Measurements from ENCODE around the gene CAMK2B.

The CAMK2B gene

GRCh38 chr7:44211126-44211675, 114.2 kb downstream of the CAMK2B start:
- H3K4me1 ChIP-seq (ENCODE audit: insufficient read depth, low read length, poor library complexity, severe bottlenecking) = no peaks in the 10 kb centered on the region

GRCh38 chr7:44210107-44210506, 115.3 kb downstream of the CAMK2B start:
- no peaks in the 10 kb centered on the region for H3K9me3 ChIP-seq (ENCODE audit: insufficient read depth, low read depth, low read length)
- H3K4me3 ChIP-seq (ENCODE audit: low read length, poor library complexity, severe bottlenecking) = no peak overlapping the region
- no peaks in the 10 kb centered on the region for H3K9me2 ChIP-seq (replicated peaks; ENCODE audit: low read depth, low read length)
- H3K36me3 ChIP-seq (ENCODE audit: insufficient read depth, low read length) = peaks cover 81% of the 10 kb centered on the region
- no peak overlapping the region for H3K4me2 ChIP-seq (ENCODE audit: low read depth, low read length, poor library complexity, severe bottlenecking)
- H3K27me3 ChIP-seq (ENCODE audit: insufficient read depth, low read length, poor library complexity, severe bottlenecking) = no peaks in the 10 kb centered on the region
- no peak overlapping the region for H3K9ac ChIP-seq (ENCODE audit: low read depth, low read length, poor library complexity, severe bottlenecking)
- no peaks in the 10 kb centered on the region for H3F3A ChIP-seq (ENCODE audit: low read depth)
- TF ChIP-seq CTCF (conservative IDR thresholded peaks at IDR 0.05; ENCODE audit: low read length) (no peak), EZH2phosphoT487 (IDR thresholded peaks at IDR 0.05; ENCODE audit: borderline replicate concordance) (no peak)
- H2AFZ ChIP-seq (ENCODE audit: low read length) = no peak overlapping the region
- H3K79me2 ChIP-seq (ENCODE audit: insufficient read depth, low read length) = peaks cover 4% of the 10 kb centered on the region; the same call in 1 of the 2 replicates
- peaks cover 4% of the 10 kb centered on the region for H3K4me1 ChIP-seq (ENCODE audit: insufficient read depth, low read length, poor library complexity, severe bottlenecking)
- H4K20me1 ChIP-seq (ENCODE audit: insufficient read depth, low read length, poor library complexity, severe bottlenecking) = no peaks in the 10 kb centered on the region

More at GRCh38 chr7:44211126-44211675, 114.2 kb downstream of the CAMK2B start:
- Histone ChIP-seq H3K27me3 (ENCODE audit: insufficient read depth, low read length, poor library complexity, severe bottlenecking) (no peaks in the 10 kb centered on the region), H3K36me3 (ENCODE audit: insufficient read depth, low read length) (peaks cover 73% of the 10 kb centered on the region), H3F3A (ENCODE audit: low read depth) (no peaks in the 10 kb centered on the region), H3K9ac (ENCODE audit: low read depth, low read length, poor library complexity, severe bottlenecking) (no peak overlapping the region), H2AFZ (ENCODE audit: low read length) (no peak overlapping the region), H3K4me3 (ENCODE audit: low read length, poor library complexity, severe bottlenecking) (no peak overlapping the region), H4K20me1 (ENCODE audit: insufficient read depth, low read length, poor library complexity, severe bottlenecking) (no peaks in the 10 kb centered on the region), H3K9me2 (replicated peaks; ENCODE audit: low read depth, low read length) (no peaks in the 10 kb centered on the region), H3K79me2 (ENCODE audit: insufficient read depth, low read length) (no peaks in the 10 kb centered on the region), H3K4me2 (ENCODE audit: low read depth, low read length, poor library complexity, severe bottlenecking) (no peak overlapping the region), H3K9me3 (ENCODE audit: insufficient read depth, low read depth, low read length) (no peaks in the 10 kb centered on the region)
- TF ChIP-seq EZH2phosphoT487 (IDR thresholded peaks at IDR 0.05; ENCODE audit: borderline replicate concordance) (no peak), CTCF (conservative IDR thresholded peaks at IDR 0.05; ENCODE audit: low read length) (no peak)

GRCh38 chr7:44208085-44208484, 117.3 kb downstream of the CAMK2B start:
- H3K36me3 ChIP-seq (ENCODE audit: insufficient read depth, low read length) = peaks cover 80% of the 10 kb centered on the region
- no peak overlapping the region for H2AFZ ChIP-seq (ENCODE audit: low read length)
- H3K9ac ChIP-seq (ENCODE audit: low read depth, low read length, poor library complexity, severe bottlenecking) = no peak overlapping the region
- TF ChIP-seq CTCF (conservative IDR thresholded peaks at IDR 0.05; ENCODE audit: low read length) = no peak
- peaks cover 23% of the 10 kb centered on the region for H3K4me1 ChIP-seq (ENCODE audit: insufficient read depth, low read length, poor library complexity, severe bottlenecking)
- no peak overlapping the region for H3K4me3 ChIP-seq (ENCODE audit: low read length, poor library complexity, severe bottlenecking)
- no peaks in the 10 kb centered on the region for H3F3A ChIP-seq (ENCODE audit: low read depth)
- peaks cover 24% of the 10 kb centered on the region for H3K79me2 ChIP-seq (ENCODE audit: insufficient read depth, low read length)
- H3K9me3 ChIP-seq (ENCODE audit: insufficient read depth, low read depth, low read length) = no peaks in the 10 kb centered on the region
- H3K4me2 ChIP-seq (ENCODE audit: low read depth, low read length, poor library complexity, severe bottlenecking) = no peak overlapping the region
- no peaks in the 10 kb centered on the region for H3K27me3 ChIP-seq (ENCODE audit: insufficient read depth, low read length, poor library complexity, severe bottlenecking)
- H4K20me1 ChIP-seq (ENCODE audit: insufficient read depth, low read length, poor library complexity, severe bottlenecking) = peaks cover 11% of the 10 kb centered on the region
- no peaks in the 10 kb centered on the region for H3K9me2 ChIP-seq (replicated peaks; ENCODE audit: low read depth, low read length)

All from Loucy (cell line).